Measurements from ENCODE around the gene RPLP1.

RPLP1 gene

GRCh38 chr15:69452692-69453521 lies at the start of gene RPLP1:
Gene RPLP1 (plus strand): TSS chr15:69452818. CDS start chr15:69452949, 131 bp downstream.
- peak; percentile 90 for DNase-seq (ENCODE audit: low read depth)

GRCh38 chr15:69403594-69403993 lies 49.0 kb upstream of the RPLP1 start:
- DNase-seq (ENCODE audit: low read depth) = peak; percentile 87

DNA sequence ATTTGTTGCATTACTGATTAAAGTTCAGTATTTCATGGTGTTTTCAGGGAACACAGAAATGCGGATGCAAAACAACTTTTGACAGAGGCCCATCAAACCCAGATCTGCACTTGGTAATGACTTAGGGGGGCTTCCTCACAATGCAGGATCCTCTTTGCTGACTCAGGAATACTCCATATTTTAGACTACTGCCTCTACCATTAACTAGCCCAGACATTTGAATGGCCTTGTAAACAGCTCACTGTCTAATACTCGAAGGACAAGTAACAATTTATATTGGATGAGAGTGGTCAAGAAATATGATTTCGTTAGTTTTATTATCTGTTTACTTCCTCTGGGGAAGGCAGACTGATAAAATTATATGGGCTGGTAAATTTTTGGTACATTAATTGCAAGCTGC lies 47.5 kb upstream of the RPLP1 start:
- DNase-seq (ENCODE audit: low read depth) = no peak

GRCh38 chr15:69407719-69408400 lies 44.8 kb upstream of the RPLP1 start:
- DNase-seq (ENCODE audit: low read depth) = no peak

DNA sequence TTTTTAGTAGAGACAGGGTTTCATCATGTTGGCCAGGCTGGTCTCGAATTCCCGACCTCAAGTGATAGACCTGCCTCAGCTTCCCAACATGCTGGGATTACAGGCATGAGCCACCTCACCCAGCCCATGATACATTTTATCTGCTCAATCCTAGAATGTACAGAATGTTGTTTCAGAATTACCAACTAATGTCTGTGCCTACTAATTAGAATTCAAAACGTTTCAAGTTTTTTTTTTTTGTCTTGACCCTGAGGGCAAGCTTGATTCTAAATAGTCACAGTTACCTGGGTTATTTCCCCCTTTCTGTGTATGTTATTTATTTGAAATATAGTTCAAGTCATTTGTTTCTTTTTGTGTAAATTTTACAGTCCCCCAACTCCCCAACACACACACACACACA lies 43.8 kb upstream of the RPLP1 start:
- DNase-seq (ENCODE audit: low read depth) = no peak

GRCh38 chr15:69410248-69410874 lies 42.3 kb upstream of the RPLP1 start:
- no peak for DNase-seq (ENCODE audit: low read depth)

DNA sequence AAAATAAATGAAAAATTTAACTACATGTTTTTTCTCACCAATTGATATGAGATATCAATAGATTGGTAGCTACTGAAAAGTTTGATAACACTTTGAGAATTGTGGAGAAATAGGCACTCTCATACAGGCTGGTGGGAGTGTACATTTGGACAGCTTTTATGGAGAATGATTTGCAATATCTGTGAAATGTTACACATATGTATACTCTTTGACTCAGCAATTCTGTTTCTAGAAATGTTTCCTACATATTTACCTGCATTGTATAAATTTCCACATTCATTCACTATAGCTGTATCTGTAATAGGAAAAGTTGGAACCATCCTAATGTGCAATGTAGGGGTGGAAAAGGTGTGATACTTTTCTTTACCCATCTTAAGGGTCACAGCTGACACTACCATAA lies 40.3 kb upstream of the RPLP1 start:
- DNase-seq (ENCODE audit: low read depth) = no peak

DNA sequence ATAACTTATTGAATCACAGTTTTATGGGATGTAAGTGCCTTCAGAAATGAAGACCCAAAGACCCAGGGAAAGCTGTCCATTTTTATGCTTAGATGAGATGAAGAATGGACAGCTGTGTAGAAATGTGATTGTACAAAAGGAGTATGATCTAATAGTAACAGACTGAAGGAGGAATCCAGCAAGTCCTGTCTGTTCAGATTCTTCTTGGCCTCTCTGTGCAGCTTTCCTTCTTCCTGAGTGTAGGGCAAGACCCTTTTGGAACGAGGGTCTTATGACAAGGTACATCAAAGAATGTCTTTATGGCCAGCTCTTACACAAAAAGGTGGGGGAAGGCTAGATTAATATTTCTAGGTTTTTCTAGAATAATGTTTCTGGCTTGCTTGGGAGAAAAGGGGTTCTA lies 39.9 kb upstream of the RPLP1 start:
- DNase-seq (ENCODE audit: low read depth) = no peak

DNA sequence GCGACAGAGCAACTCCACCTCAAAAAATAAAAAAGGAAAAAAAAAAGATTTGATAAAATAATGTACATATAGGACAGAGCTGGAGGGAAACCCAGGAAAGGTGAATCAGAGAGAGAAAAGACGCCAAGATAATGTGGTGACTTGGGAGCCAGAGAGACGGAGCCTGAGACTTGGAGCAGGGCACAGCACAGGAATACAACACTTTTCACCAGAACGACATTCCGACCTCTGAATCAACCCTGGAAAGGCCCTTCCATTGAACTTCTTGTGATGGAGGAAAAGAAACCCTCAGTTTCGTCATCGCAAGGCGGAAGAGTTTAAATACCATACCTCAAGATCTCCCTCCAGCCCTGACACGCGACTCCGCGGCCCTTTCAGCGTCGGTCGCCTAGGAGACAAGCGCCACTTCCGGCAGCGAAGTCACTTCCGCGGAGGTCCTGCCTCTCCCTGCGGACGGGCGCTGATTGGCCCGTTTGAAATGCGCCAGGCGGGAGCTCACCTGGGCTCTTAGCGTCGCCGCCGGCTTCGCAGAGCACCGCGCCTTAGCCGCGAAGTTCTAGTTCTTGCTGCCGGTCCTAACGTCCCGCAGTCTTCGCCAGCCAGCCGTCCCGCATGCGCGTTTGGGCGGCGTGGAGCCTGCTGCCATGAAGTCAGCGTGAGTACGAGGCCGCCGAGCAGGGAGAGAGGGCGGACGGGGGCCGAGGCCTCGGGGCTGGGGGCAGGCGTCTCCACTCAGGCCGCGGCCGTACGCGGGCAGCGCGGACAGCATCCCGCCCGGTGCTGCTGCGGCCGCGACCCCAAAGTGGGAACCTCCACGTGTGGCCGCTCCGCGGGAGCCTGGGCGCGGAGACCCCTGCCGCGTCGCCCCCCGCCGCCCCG lies 38.6 kb upstream of the RPLP1 start, which contains the start of gene KIF23:
KIF23 (plus strand) TSS at position 528 of the 879 bp plus-strand sequence; CDS start at position 645, 117 bp downstream.
- DNase-seq (ENCODE audit: low read depth) = peak; percentile 86

DNA sequence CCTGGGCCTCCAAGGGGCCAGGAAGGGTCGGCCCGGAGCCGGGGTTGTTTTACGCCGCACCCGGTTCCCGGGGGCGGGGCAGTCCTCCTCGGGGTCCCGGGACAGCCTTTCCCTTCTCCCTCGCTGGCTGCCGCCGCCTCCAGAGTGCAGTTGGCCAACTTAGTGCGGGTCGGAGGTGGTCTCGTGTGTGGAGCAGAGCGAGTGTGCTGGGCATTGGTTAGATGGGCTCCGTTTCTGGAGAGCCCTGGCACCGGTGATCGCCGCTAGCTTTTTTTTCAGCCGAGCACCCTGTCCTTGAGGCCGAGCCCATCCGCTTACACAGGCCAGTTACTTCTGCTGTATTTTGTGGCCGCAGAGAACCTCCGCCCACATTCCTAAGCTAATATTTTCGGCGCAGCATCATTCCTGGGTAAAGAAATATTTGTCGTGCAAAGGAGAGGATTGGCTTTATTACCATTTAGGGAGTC lies 37.9 kb upstream of the RPLP1 start:
- peak; percentile 74 for DNase-seq (ENCODE audit: low read depth)

GRCh38 chr15:69415381-69415780 lies 37.2 kb upstream of the RPLP1 start:
- no peak for DNase-seq (ENCODE audit: low read depth)

DNA sequence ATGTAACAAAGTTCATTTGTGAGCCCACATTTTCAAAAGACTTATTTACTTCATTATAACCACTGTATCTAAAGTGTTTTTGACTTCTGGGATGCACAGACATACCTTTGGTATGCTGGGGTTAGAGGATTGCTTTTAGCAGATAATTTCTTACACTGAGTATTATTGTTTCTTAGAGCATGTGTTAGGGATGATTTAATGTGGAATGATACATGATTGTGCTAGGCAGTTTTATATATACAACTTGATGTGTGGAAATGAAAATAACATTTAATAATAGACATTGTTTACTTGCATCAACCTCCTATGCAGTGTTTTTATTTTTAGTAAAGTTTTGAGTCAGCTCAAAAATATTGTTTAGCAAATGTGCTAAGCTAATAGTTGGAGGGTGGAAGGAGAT lies 35.0 kb upstream of the RPLP1 start:
- no peak for DNase-seq (ENCODE audit: low read depth)

DNA sequence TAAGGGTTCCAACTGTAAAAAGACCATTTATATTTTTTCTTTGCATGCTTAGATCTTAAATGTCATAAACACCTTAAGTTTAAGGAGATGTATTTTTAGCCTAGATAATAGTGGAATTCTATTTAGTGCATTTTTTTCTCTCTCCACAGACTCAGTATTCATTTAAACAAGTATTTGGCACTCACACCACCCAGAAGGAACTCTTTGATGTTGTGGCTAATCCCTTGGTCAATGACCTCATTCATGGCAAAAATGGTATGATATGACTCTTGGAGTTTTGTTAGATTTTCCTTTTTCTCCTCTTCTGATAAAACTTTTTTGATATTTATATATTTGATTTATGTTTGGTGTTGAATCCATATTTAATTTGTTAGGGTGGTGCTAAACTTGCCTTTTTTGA lies 31.1 kb upstream of the RPLP1 start:
- DNase-seq (ENCODE audit: low read depth) = no peak

- DNase-seq (ENCODE audit: low read depth) = no peak
Observed at GRCh38 chr15:69422336-69422895, 30.2 kb upstream of the RPLP1 start.

DNA sequence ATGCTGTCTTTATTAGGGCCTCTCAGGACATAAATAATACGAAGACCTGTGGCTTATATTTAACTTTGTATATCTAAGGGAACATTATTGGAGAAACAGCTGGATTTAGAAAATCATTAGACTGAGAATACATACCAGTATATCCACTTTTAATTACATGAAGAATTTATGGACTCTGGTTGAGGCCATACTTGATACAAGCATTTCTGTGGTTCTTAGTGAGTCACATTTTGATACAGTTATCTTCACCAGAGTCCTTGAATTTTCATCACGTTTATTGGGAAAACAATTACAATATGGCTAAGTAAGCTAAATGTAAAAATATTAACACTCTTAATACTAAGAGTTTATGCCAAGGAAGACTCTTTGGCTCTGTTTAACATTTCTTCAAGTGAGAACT lies 28.6 kb upstream of the RPLP1 start:
- DNase-seq (ENCODE audit: low read depth) = no peak

DNA sequence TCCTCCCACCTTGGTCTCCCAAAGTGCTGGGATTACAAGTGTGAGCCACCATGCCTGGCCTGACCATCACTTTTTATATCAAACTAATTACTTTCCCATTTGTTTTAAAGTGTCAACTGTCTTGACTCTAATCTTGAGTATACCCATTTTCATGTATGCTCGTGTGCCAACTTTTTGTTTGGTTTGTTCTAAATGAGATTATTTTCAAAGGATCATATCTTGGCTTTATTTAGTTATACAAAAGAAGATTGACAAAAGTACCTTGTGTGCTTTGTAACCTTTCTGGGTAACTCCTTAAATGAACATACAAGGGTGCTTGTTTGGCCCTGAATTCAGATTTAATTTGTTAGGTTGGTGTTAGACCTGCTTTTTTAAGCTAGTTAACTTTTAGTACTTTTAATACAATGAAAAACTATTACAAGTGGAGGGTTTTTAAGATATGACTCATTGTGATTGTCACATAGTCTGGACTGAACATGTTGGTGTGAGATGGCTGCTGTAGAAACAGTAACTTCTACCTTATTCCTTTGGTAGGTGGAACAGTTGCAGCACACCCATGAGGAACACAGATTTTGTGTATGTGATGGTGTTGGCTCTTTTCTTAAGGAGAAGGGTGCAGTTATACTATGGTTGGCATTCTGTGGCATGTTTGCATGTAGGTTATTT lies 27.7 kb upstream of the RPLP1 start:
- DNase-seq (ENCODE audit: low read depth) = no peak

DNA sequence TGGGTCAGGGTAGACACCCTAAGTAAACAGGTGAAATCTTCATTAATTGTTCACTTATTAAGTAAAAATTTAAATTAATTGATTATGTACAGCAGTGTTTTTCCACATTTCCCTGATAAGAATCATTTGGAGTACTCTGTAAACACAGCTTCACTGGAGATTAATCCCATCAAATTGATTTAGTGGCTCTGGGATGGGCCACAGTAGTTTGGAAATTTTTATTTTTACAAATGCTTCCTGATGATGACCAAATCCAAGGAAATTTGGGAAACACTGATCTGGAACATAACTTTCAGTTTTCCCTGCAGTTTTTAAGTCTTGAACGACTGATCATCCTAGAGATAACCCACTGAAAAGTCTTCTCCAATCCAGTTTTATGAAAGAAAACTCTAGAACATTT lies 18.8 kb upstream of the RPLP1 start:
- no peak for DNase-seq (ENCODE audit: low read depth)

- DNase-seq (ENCODE audit: low read depth) = no peak
Observed at GRCh38 chr15:69434238-69434637, 18.4 kb upstream of the RPLP1 start.

DNA sequence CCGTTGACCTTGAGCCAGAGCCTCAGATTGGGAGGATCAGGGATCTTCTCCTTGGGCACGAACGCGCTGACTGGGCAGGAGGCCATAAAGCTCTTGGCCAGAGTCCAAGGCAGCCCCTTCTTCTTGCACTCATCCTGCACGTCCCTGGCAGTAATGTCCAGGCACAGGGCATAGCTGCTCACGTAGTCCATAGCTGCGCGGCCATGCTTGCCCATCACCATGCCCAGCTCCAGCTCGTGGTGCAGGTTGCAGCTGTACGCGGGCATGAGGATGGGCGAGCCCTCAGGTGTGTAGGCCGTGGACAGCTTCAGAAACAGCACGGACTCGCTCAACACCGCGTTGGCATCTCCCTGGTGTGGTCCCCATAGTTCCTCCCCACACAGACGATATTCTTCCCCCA lies 17.9 kb upstream of the RPLP1 start:
- DNase-seq (ENCODE audit: low read depth) = no peak

- DNase-seq (ENCODE audit: low read depth) = no peak
Observed at GRCh38 chr15:69435985-69436384, 16.6 kb upstream of the RPLP1 start.

GRCh38 chr15:69436951-69437350 lies 15.7 kb upstream of the RPLP1 start:
- no peak for DNase-seq (ENCODE audit: low read depth)
